ENCODE results near the gene RNF145.
"Not testable (repeated sequence)": the region's sequence is repeated elsewhere in the genome, so short reads cannot be mapped to it uniquely, and the experiment has no call there.

The RNF145 gene

GRCh38 chr5:159190170-159190569 is 19.2 kb downstream of the RNF145 start:
- DNase-seq (ENCODE audit: low read depth in 2 of 2) = no peak

DNA sequence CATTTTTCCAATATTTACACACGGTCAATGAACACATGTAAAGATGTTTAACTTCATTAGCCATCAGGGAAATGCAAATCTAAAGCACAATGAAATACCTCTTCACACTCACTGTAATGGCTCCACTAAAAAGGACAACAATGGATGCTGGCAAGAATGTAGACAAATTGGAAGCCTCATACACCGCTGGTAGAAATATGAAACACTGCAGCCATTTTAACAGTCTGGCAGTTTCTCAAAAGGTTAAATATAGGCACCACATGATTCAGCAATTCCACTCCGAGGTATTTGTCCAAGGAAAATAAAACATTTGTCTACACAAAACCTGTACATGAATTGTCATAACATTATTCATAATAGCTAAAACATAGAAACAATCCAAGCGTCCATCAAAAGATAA is 20.0 kb downstream of the RNF145 start:
- DNase-seq (ENCODE audit: low read depth in 2 of 2) = no peak

- DNase-seq (ENCODE audit: low read depth in 2 of 2) = no peak
Measured at GRCh38 chr5:159187719-159188118, 21.6 kb downstream of the RNF145 start.

- DNase-seq (ENCODE audit: low read depth in 2 of 2) = no peak
Measured at GRCh38 chr5:159186319-159186718, 23.0 kb downstream of the RNF145 start.

- no peak for DNase-seq (ENCODE audit: low read depth in 2 of 2)
Measured at GRCh38 chr5:159185773-159186172, 23.6 kb downstream of the RNF145 start.

DNA sequence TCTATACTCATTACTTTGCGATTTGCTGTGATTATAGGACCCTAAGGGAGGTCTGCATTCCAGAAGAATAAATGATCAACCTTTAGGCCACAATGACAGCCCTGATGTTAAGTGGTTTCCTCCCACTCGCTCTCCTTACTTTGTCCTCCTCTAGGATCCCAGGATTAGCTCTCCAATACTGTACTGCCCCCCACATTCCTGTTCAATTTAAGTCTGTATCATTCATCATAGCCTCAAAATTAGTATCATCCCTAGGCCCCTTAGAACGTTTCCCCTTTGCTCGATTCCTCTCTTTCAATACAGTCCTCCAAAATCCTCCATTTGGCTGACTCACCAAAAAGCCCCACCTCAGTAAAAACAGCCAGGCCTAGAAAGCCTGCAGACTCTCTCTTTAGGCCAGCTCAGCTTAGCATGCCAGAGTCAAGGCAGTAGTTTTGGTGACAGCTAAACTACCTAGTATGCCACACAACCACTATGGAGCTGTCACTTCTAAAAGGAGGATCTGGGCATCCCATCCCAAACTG is 24.4 kb downstream of the RNF145 start:
- DNase-seq (ENCODE audit: low read depth in 2 of 2) = peak in 1 of 2 experiments; percentile 38

DNA sequence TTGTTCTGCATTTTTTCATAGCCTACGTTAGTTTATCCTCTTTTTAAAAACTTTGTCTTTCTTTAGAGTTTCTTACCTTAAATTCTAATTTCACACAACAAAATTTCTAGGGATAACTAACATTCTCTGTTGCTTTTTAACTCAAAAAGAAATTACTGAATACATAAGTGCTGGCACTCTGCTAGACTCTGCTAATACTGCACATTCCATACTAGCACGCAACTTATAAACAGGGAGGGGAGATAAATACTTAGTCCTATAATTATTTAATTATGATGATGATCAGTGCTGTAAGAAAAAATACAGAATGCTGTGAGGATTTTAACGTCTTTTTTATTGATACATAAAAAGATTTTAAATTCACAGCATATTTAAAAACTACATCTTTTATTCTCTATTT is 25.1 kb downstream of the RNF145 start:
- DNase-seq (ENCODE audit: low read depth in 2 of 2) = no peak

DNA sequence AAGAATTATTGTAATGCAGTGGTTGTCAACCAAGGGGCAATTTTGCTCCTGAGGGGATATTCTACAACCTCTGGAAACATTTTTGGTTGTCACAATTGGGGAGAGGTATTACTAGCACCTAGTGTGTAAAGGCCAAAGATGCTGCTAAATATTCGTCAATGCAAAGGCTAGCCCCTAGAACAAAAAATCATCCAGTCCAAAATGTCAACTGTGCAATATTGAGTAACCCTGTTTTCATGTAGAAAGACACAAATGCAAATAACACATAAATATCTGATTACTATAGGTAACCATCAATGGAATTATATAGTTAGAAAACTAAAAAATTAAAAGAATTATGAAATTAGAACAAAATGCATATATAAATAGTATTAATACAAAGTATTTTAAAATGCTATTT is 26.1 kb downstream of the RNF145 start:
- no peak for DNase-seq (ENCODE audit: low read depth in 2 of 2)

GRCh38 chr5:159182691-159183090 is 26.7 kb downstream of the RNF145 start:
- no peak for DNase-seq (ENCODE audit: low read depth in 2 of 2)

DNA sequence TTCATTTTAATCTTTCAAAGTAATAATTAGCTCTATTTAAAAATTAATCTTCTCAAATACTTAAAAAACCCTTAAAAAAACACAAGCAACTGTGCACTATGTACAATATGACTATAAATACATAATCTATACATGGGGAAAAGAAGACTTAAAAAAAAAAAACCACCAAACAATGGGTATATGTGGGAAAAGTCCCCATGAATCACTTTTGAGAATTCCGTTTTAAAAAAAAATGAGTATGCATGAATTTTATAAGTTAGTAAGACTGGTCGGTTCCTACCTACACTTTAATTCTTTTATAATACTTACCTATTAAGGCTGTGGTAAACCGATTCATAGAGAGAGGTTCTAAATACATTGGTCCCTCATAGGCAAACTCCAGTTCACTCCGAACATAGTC is 27.7 kb downstream of the RNF145 start:
- DNase-seq (ENCODE audit: low read depth in 2 of 2) = no peak

DNA sequence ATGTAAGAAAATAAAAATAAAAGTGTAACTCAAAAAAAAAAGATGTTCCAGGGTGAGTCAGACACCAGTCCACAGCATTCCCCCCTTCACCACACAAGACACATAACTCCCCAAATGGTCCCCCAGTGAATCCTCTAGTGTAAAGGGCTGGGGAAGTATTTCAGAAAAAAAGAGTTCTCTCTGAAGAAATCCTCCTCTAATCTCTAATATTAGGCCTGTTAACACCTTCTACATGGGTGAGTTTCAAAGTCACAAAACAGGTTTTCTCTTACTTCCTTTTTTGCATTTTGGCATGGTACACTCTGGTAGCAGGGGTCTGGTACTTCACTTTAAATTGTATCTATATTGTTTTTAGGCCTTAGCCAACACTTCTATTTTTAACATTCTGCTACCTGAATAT is 28.2 kb downstream of the RNF145 start:
- no peak for DNase-seq (ENCODE audit: low read depth in 2 of 2)

DNA sequence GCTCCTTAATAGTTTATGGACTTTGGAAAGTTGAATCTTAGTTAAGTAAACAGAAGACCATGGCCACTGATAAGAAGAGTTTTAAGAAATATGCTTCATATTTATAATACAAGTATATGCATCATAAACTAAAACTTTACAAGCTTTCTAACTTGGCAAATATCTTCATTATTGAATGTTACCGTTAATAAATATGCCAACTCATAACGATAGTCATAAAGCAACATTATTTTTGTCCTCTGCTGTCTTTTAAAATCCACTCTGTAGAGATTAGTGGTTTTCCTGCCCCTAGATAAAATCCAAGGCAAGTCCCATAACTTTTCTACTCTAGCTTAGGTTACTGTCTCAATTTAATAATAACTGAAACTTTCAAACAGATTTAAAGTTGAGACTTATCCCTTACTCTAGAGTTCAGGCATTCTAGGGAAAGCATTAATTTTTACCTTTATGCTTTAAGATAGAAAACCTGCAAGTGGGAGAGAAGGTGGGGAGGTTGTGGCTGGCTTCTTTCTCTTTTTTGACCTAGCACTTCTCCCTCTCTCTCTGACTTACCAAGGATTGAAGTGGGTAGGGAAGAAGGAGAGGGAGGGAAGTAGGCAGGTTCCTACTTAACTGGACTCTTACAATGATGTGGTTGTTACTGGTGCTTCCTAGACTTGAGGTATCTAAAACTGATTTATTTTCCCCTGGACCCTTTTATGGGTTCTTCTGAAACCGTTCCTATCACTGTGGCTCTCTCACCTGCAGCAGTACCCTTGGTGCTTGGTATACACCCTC is 29.6 kb downstream of the RNF145 start:
- DNase-seq (ENCODE audit: low read depth in 2 of 2) = no peak

- DNase-seq (ENCODE audit: low read depth in 2 of 2) = no peak
Measured at GRCh38 chr5:159178978-159179377, 30.4 kb downstream of the RNF145 start.

DNA sequence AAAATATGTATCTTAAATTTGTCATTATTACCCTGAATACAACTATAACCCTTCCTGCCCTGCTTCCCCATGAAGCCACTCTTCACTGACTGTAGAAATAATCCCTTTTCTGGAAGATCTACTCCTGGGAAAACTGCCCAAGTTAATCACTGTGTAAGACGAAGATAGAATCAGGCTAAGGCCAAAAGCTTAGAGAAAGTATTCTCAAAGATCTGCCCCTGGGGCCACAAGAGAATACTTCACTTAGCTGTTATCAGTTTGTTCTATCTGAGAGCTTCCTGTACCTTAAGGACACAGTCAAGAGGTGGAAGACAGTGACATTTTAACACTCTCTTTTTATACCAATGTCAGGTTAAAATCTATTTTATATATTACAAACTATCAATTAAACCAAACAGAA is 33.8 kb downstream of the RNF145 start:
- DNase-seq (ENCODE audit: low read depth in 2 of 2) = no peak

DNA sequence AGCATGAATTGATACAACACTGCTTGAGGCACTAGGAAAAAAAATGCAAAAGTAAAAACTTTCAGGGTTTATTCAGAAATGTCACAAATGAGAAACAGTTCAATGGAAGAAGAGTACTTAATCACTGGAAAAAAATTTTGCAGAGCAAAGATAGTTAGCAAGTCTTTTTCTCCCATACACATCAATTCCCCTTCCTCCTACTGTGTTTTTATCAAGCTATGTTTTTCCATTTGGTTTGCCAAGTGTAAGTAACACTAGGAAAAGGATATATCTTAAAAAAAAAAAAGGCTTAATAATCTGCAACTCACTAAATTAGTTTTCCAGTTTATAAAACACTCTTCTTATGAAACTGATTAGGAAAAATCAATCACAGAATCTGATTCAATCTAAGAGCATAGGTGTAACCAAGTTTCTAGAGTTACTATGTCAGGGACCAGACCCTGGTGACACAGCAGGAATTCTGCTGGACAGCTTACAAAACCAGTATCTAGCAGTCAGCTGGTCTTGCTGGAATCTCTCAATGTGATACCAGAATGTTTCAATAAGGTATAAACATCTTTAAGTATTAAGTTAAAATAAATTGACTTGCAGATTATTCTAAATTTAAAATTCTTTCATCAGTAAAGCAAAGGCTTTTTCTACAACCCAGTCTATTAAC is 34.7 kb downstream of the RNF145 start:
- DNase-seq (ENCODE audit: low read depth in 2 of 2) = no peak

DNA sequence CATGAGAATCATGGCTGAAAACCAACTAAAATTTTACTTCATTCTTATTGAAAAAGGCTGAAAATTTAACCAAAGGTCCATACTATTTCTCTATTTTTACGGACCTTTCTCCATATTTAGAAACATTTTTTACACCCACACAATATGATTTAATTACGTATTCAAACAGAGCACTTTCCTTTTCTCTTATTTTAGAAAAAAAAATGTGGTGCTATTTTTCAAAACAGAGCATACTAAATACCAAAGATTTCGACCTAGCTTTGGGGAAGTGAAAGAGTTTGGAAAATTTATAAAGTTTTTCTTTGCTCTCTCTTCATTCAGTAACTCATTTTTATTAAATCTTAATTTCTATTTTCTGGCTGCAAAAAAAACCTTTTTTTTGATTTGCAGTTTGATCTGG is 38.1 kb downstream of the RNF145 start:
- DNase-seq (ENCODE audit: low read depth in 2 of 2) = no peak

DNA sequence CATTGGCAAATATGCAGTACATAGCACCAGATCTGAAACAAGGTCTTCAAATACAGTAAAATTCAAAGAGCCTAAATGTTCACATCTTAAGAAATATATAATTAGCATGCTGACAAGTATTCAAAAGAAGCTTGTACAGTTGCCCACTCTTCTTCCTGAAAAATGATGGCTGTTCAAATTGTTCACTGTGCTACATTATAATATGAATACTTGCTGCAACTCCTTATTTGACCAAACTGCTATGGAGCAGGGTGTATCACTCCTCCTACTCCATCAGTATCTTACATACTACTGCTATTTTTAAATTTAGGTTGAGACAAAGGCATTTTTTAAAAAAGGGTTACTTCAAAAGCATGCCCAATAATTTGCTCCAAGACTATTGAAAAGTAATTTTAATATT is 39.3 kb downstream of the RNF145 start:
- no peak for DNase-seq (ENCODE audit: low read depth in 2 of 2)

DNA sequence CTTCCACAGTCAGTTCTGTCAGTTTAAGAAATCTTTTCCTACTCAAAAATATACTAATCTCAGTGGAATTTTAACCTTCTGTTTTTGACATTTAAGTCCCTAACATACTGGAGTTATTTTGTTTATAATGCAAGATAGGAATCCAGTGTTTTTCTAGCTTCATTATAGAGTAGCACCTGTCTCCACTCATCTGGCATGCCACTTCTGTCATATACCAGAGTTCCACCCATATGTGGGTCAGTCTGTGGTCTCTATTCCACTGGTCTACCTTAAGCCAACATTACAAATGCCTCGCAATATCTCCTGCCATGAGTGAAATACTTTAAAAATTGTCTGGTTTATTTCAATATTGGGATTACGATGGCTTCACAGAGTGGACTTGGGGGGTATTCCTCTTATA is 42.9 kb downstream of the RNF145 start:
- no peak for DNase-seq (ENCODE audit: low read depth in 2 of 2)

DNA sequence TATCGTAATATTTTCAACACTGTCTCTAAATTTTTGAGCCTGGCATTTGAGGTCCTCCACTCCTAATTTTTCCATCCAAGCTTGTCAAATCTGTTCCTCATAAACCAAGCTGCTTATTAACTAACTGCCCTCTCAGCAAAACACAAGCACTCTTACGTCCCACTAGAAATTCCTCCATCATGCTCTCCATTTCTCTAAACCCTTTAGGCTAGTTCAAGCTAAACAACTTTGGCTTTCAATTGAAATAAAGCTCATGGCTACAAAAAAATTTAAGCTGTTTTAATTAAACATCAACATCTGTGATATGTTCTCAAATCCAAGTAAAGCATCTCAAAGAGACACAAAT is 45.7 kb downstream of the RNF145 start:
- DNase-seq (ENCODE audit: low read depth in 2 of 2) = no peak

DNA sequence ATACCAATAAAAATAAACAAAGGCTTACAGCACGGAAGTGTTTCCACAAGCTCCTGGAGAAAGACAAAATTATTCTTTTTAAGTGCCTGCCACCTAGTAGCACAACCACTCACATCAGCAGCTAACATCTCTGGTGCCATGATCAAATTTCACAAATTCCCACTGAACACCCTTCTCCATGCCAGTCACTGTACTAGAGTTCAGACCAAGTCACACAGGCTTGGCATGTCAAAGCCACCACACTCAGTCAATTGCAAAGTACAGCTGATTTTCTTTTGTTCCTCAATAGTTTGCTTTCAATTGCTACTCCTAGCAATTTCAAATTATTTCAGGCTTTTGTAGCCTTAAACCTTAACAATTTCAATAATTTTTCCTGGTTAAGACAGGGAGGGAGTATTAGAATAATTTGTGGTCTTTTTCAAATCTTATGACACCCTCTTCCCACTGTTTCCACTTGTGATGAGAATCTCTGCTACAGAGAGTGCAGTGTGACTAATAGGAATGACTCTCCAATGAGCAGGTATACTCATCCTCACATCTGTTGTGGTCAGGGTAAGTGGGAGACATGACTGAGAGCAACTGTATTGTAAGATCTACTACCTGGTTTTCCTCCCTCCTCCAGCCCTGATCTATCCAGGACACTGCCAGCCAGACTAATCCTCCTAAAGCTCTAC is 46.2 kb downstream of the RNF145 start:
- no peak for DNase-seq (ENCODE audit: low read depth in 2 of 2)

GRCh38 chr5:159161361-159162214 is 47.8 kb downstream of the RNF145 start:
- no peak for DNase-seq (ENCODE audit: low read depth in 2 of 2)

DNA sequence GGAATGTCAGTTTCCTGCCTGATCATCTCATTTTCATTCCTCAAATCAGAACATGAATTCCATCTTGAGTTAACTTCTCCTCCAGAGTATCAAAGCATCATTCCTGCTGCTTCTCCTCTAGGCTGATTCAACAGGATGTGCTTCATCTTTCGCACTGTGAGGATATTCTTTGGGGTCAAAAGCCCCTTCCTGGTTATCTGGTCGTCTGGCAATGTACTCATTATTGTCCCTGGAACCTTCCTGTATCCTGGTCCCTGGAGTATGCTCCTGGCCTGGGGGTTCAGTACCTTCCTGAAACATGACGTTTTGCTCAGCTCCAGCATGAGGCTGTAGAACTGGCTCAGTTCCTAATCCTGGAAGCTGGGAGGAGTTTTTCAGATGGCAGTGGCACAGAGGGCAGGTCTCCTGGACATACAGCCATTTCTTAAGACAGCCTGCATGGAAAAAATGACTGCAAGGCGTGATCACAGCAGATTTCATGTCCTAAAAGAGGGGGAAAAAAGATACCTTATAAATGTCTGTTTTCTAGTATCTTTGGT is 50.7 kb downstream of the RNF145 start:
- DNase-seq (ENCODE audit: low read depth in 2 of 2) = not testable (repeated sequence)

All from stimulated activated CD4-positive, alpha-beta T cell treated with anti-CD3 and anti-CD28 coated beads, Interleukin-12 subunit alpha, Interleukin-12 subunit beta, amount 100 ng/mL, for 24 hours (primary cell).